H9 (cell line): Measurements from ENCODE around the gene ANK2. TPM values are rescaled to one million over a fixed set of nuclear protein-coding genes. Genes with fewer than 3 reads are reported as not detected.

Experiments used
- DNase-seq: peaks from one replicate; pipeline ENCODE4 v3.0.0-alpha.2; 2017
- H2AFZ ChIP-seq: one replicate; pipeline ENCODE4 v1.6.1; 2013; ENCODE audit warnings: mild to moderate bottlenecking, low read length, control low read depth, moderate library complexity
- H2AK5ac ChIP-seq: 2 replicates; pipeline ENCODE4 v1.6.1; 2013; ENCODE audit warnings: low read length, control low read depth, mixed read lengths; ENCODE audit not compliant: insufficient read length
- H2BK120ac ChIP-seq: one replicate; pipeline ENCODE4 v1.6.1; 2013; ENCODE audit warnings: low read depth, mild to moderate bottlenecking, low read length, control low read depth, inconsistent platforms; ENCODE audit not compliant: poor library complexity, severe bottlenecking
- H2BK12ac ChIP-seq: 2 replicates; pipeline ENCODE4 v1.6.1; 2013; ENCODE audit warnings: low read length, control low read depth, mixed read lengths, low read depth; ENCODE audit not compliant: insufficient read length
- H2BK15ac ChIP-seq: 2 replicates; pipeline ENCODE4 v1.6.1; 2013; ENCODE audit warnings: low read depth, low read length, control low read depth
- H2BK20ac ChIP-seq: one replicate; pipeline ENCODE4 v1.6.1; 2013; ENCODE audit warnings: low read depth, mild to moderate bottlenecking, low read length, control low read depth, inconsistent platforms; ENCODE audit not compliant: poor library complexity, severe bottlenecking
- H2BK5ac ChIP-seq: 2 replicates; pipeline ENCODE4 v1.6.1; 2013; ENCODE audit warnings: low read length, control low read depth, mixed read lengths; ENCODE audit not compliant: insufficient read length
- H3K14ac ChIP-seq: 2 replicates; pipeline ENCODE4 v1.6.1; 2013; ENCODE audit warnings: low read length, control low read depth; ENCODE audit not compliant: insufficient read depth
- H3K18ac ChIP-seq: 2 replicates; pipeline ENCODE4 v1.6.1; 2013; ENCODE audit warnings: low read depth, mild to moderate bottlenecking, mixed read lengths, low read length, control low read depth; ENCODE audit not compliant: insufficient read length
- H3K23ac ChIP-seq: 2 replicates; pipeline ENCODE4 v1.6.1; 2013; ENCODE audit warnings: low read length, control low read depth, mixed read lengths, low read depth; ENCODE audit not compliant: insufficient read length
- H3K23me2 ChIP-seq: 2 replicates; pipeline ENCODE4 v1.6.1; 2013; ENCODE audit warnings: low read depth, mild to moderate bottlenecking, mixed read lengths, low read length, control low read depth; ENCODE audit not compliant: insufficient read length, poor library complexity, severe bottlenecking
- H3K27ac ChIP-seq: 2 replicates; pipeline ENCODE4 v1.5.1; 2013; ENCODE audit warnings: low read length, control low read depth, mixed read lengths, low read depth; ENCODE audit not compliant: insufficient read length
- H3K27me3 ChIP-seq: 2 replicates; pipeline ENCODE4 v1.6.1; 2013; ENCODE audit warnings: low read length, control low read depth, inconsistent platforms; ENCODE audit not compliant: insufficient read depth
- H3K4ac ChIP-seq: 2 replicates; pipeline ENCODE4 v1.6.1; 2013; ENCODE audit warnings: low read depth, mild to moderate bottlenecking, control low read depth, inconsistent platforms, low read length, moderate library complexity
- H3K4me1 ChIP-seq: 2 replicates; pipeline ENCODE4 v1.6.1; 2013; ENCODE audit warnings: low read length, control low read depth, inconsistent platforms; ENCODE audit not compliant: insufficient read depth
- H3K4me2 ChIP-seq: 2 replicates; pipeline ENCODE4 v1.6.1; 2013; ENCODE audit warnings: low read length, control low read depth, mixed read lengths; ENCODE audit not compliant: insufficient read length, insufficient read depth
- H3K56ac ChIP-seq: 2 replicates; pipeline ENCODE4 v1.6.1; 2013; ENCODE audit warnings: low read depth, mild to moderate bottlenecking, mixed read lengths, low read length, control low read depth; ENCODE audit not compliant: insufficient read length
- H3K79me1 ChIP-seq: 2 replicates; pipeline ENCODE4 v1.6.1; 2013; ENCODE audit warnings: low read depth, mild to moderate bottlenecking, moderate library complexity, low read length, control low read depth, inconsistent platforms; ENCODE audit not compliant: insufficient read depth, poor library complexity, severe bottlenecking
- H3K79me2 ChIP-seq: 2 replicates; pipeline ENCODE4 v1.6.1; 2013; ENCODE audit warnings: low read length, control low read depth, inconsistent platforms; ENCODE audit not compliant: insufficient read depth
- H3K9ac ChIP-seq: 2 replicates; pipeline ENCODE4 v1.6.1; 2013; ENCODE audit warnings: low read length, control low read depth, mixed read lengths; ENCODE audit not compliant: insufficient read length; ENCODE audit errors: extremely low read depth
- H3K9me3 ChIP-seq: one replicate; pipeline ENCODE4 v1.6.1; 2013; ENCODE audit warnings: low read depth, low read length, inconsistent platforms; ENCODE audit not compliant: control insufficient read depth
- H3T11ph ChIP-seq: one replicate; pipeline ENCODE4 v1.6.1; 2013; ENCODE audit warnings: mild to moderate bottlenecking, low read length, control low read depth, inconsistent platforms
- H4K20me1 ChIP-seq: one replicate; pipeline ENCODE4 v1.6.1; 2013; ENCODE audit not compliant: control insufficient read depth, insufficient read length, insufficient read depth
- H4K5ac ChIP-seq: 2 replicates; pipeline ENCODE4 v1.6.1; 2013; ENCODE audit warnings: low read depth, mild to moderate bottlenecking, mixed read lengths, low read length, control low read depth; ENCODE audit not compliant: insufficient read length
- H4K8ac ChIP-seq: replicated peaks from 2 replicates; pipeline ENCODE4 v1.6.1; 2013; ENCODE audit warnings: low read length, control low read depth, mixed read lengths, low read depth; ENCODE audit not compliant: insufficient read length
- H4K91ac ChIP-seq: 2 replicates; pipeline ENCODE4 v1.6.1; 2013; ENCODE audit warnings: low read depth, mild to moderate bottlenecking, moderate library complexity, mixed read lengths, low read length, control low read depth; ENCODE audit not compliant: insufficient read length
- H3K27ac Mint-ChIP-seq, 3 experiments: 2 replicates in 2 of 3; 3 replicates in 1 of 3; pipeline ENCODE4 v1.8.0; 2020 to 2021; ENCODE audit warnings: mixed read lengths in 3 of 3, mild to moderate bottlenecking in 1 of 3, moderate library complexity in 1 of 3
- H3K27me3 Mint-ChIP-seq: 2 replicates; pipeline ENCODE4 v1.8.0; 2021; ENCODE audit warnings: low read depth, mild to moderate bottlenecking, moderate library complexity, mixed read lengths
- H3K36me3 Mint-ChIP-seq, 3 experiments: 2 replicates in 2 of 3; 3 replicates in 1 of 3; pipeline ENCODE4 v1.8.0; 2020 to 2021; ENCODE audit warnings: low read depth in 3 of 3, mixed read lengths in 3 of 3; ENCODE audit not compliant: insufficient read depth in 1 of 3
- H3K4me1 Mint-ChIP-seq, 2 experiments: 2 replicates each; pipeline ENCODE4 v1.8.0; 2020; ENCODE audit warnings: mixed read lengths in 2 of 2
- H3K4me3 Mint-ChIP-seq, 2 experiments: 2 replicates in 1 of 2; 3 replicates in 1 of 2; pipeline ENCODE4 v1.8.0; 2020 to 2021; ENCODE audit warnings: mild to moderate bottlenecking in 2 of 2, mixed read lengths in 2 of 2, moderate library complexity in 1 of 2
- H3K9me3 Mint-ChIP-seq, 2 experiments: 2 replicates in 1 of 2; 3 replicates in 1 of 2; pipeline ENCODE4 v1.8.0; 2020; ENCODE audit warnings: mild to moderate bottlenecking in 2 of 2, mixed read lengths in 2 of 2, moderate library complexity in 1 of 2
- CTCF ChIP-seq: fragments of 200-600 bp; sonication (generic); conservative IDR thresholded peaks from 3 replicates; pipeline ENCODE4 v1.8.0; 2021; ENCODE audit warnings: antibody characterized with exemption, mild to moderate bottlenecking
- WGBS: extraction: QIAGEN DNeasy Blood & Tissue Kit; methylation state at CpG from one replicate; pipeline ENCODE4 v1.1.7; 2013; ENCODE audit warnings: missing lambda C conversion rate, low lambda C conversion rate, mixed read lengths; ENCODE audit not compliant: insufficient read length; ENCODE audit errors: extremely low coverage; 5-methylcytosine and 5-hydroxymethylcytosine counted together
- total RNA-seq: library from RNA; stranded (reverse); gene quantifications from 2 replicates; pipeline ENCODE4 v1.2.1, GENCODE V29; 2021

Gene ANK2
- total RNA-seq, 1 experiment from 2014 or later = 36.8 TPM

- no peak overlapping the region for H2BK5ac ChIP-seq
- H4K8ac ChIP-seq = no peak overlapping the region
- H3K56ac ChIP-seq = no peak overlapping the region
- no peak overlapping the region for H3K14ac ChIP-seq
- no peak overlapping the region for H2BK20ac ChIP-seq
- H2BK15ac ChIP-seq = no peak overlapping the region
- no peak overlapping the region for H2BK120ac ChIP-seq
- Mint-ChIP-seq H3K4me3 (no peak overlapping the region), H3K9me3 (no peaks in the 10 kb centered on the region), H3K4me1 (peaks cover 4 to 16% of the 10 kb centered on the region in 2 experiments; a peak in 3 of 4 replicates), H3K36me3 (no peaks in the 10 kb centered on the region), H3K27me3 (no peaks in the 10 kb centered on the region), H3K27ac (no peak overlapping the region)
- no peak overlapping the region for H3K23ac ChIP-seq
- H4K5ac ChIP-seq = no peak overlapping the region
- no peaks in the 10 kb centered on the region for H3K9me3 ChIP-seq
- no peaks in the 10 kb centered on the region for H4K20me1 ChIP-seq
- TF ChIP-seq CTCF = no peak
- H2BK12ac ChIP-seq = no peak overlapping the region
- no CpG with 5 or more reads among the region's 2 CpGs for WGBS
- no peaks in the 10 kb centered on the region for H3K79me1 ChIP-seq
- H2AFZ ChIP-seq = no peak overlapping the region
- no peaks in the 10 kb centered on the region for H3K4me1 ChIP-seq
- H4K91ac ChIP-seq = no peak overlapping the region
- no peaks in the 10 kb centered on the region for H3K27me3 ChIP-seq
- H3K4ac ChIP-seq = no peak overlapping the region
- H2AK5ac ChIP-seq = no peak overlapping the region
- no peak overlapping the region for H3K27ac ChIP-seq
- no peak overlapping the region for H3T11ph ChIP-seq
- no peak overlapping the region for H3K18ac ChIP-seq
- H3K9ac ChIP-seq = no peak overlapping the region
- no peak for DNase-seq
- H3K23me2 ChIP-seq = no peaks in the 10 kb centered on the region
- no peaks in the 10 kb centered on the region for H3K79me2 ChIP-seq
- no peak overlapping the region for H3K4me2 ChIP-seq
Observed at GRCh38 chr4:113223001-113223400, 173.5 kb downstream of the ANK2 start.
